K562 (cell line): Measurements from ENCODE around the gene RNF32. TPM values are rescaled to one million over a fixed set of nuclear protein-coding genes. Genes with fewer than 3 reads are reported as not detected.

ENCODE experiments used
- NFIC ChIP-seq: fragments of 450-650 bp; IDR thresholded peaks from 2 replicates; pipeline ENCODE4 v1.6.1; 2017; ENCODE audit warnings: mild to moderate bottlenecking, inconsistent platforms
- PTBP1 ChIP-seq: fragments of 200-400 bp; formaldehyde crosslinking; IDR thresholded peaks from 2 replicates; pipeline ENCODE4 v1.6.1; 2017; ENCODE audit warnings: low read depth, low read length
- RAD51 ChIP-seq: fragments of 450-650 bp; IDR thresholded peaks from 2 replicates; pipeline ENCODE4 v1.7.1; 2016; ENCODE audit warnings: low read depth, mild to moderate bottlenecking, borderline replicate concordance
- RREB1 ChIP-seq: fragments of 250-450 bp; sonication (Bioruptor Pico); IDR thresholded peaks from 2 replicates; pipeline ENCODE4 v1.4.0; 2020
- SMARCA4 ChIP-seq: fragments of 450-650 bp; IDR thresholded peaks from 2 replicates; pipeline ENCODE4 v1.6.1; 2016
- SRF ChIP-seq, 2 experiments: fragments of 250-450, 450-650 bp in 1 of 2; sonication (Bioruptor Pico) in 1 of 2; sonication (generic) in 1 of 2; formaldehyde crosslinking; IDR thresholded peaks; 2 replicates each; pipeline versions ENCODE4 v1.5.0 to v1.5.1; 2020 to 2022; ENCODE audit warnings: mild to moderate bottlenecking in 1 of 2, missing genetic modification reagents in 1 of 2
- TCF15 ChIP-seq: fragments of 250-450 bp; sonication (Bioruptor Pico); IDR thresholded peaks from 2 replicates; pipeline ENCODE4 v1.8.0; 2022; ENCODE audit warnings: moderate library complexity, mild to moderate bottlenecking, inconsistent platforms
- ZBTB7A ChIP-seq: IDR thresholded peaks from 2 replicates; pipeline ENCODE4 v1.6.1; 2011; ENCODE audit warnings: low read depth, mild to moderate bottlenecking, low read length, moderate library complexity, borderline replicate concordance; ENCODE audit not compliant: control insufficient read depth
- ZFP1 ChIP-seq: fragments of 450-650 bp; formaldehyde crosslinking; IDR thresholded peaks from 2 replicates; pipeline ENCODE4 v1.4.0; 2020; ENCODE audit warnings: mild to moderate bottlenecking, mixed read lengths
- ZFP30 ChIP-seq: fragments of 250-450 bp; sonication (Bioruptor Pico); IDR thresholded peaks from 2 replicates; pipeline ENCODE4 v1.8.0; 2022; ENCODE audit warnings: moderate library complexity, mild to moderate bottlenecking, inconsistent platforms, borderline replicate concordance
- polyA plus RNA-seq, 8 experiments: library from polyadenylated mRNA; depleted of rRNA in 4 of 8; stranded (reverse) in 5 of 8; unstranded in 3 of 8; fragments of >200 nt; fragmentation: Nextera tagmentation in 2 of 8; fragmentation: Illumina TruSeq in 1 of 8; extraction: Ambion mirVana in 2 of 8; extraction: Trizol in 1 of 8; gene quantifications; 2 replicates each; pipeline versions ENCODE4 v1.2.1 to v1.2.3, GENCODE V29; 2011 to 2014; ENCODE audit warnings: inconsistent platforms in 1 of 8, missing spikeins in 1 of 8
- total RNA-seq, 7 experiments: library from RNA; depleted of rRNA in 6 of 7; stranded (reverse); fragments of >200 nt in 6 of 7; fragmentation: Illumina TruSeq in 2 of 7; extraction: Trizol in 2 of 7; gene quantifications; 2 replicates each; pipeline versions ENCODE4 v1.2.1 to v1.2.3, GENCODE V29; 2011 to 2021; ENCODE audit warnings: low replicate concordance in 1 of 7

The RNF32 gene
- total and polyA plus RNA-seq, 9 of the 15 experiments (the other 6 are each of a cell fraction or from before 2014, with no cell fraction given): 2.6 to 7.0 (median 4.6) TPM

- TF ChIP-seq RREB1: no peak
- no peak for TF ChIP-seq NFIC
- no peak for TF ChIP-seq RAD51
- no peak for TF ChIP-seq SMARCA4
- TF ChIP-seq TCF15 (CRISPR knock-in tag): no peak
- no peak for TF ChIP-seq ZFP30 (CRISPR knock-in tag)
- no peak for TF ChIP-seq ZFP1 (CRISPR knock-in tag)
- TF ChIP-seq SRF (CRISPR knock-in tag; IDR thresholded peaks at IDR 0.05): no peak
- TF ChIP-seq ZBTB7A: no peak
- TF ChIP-seq PTBP1: no peak
Measured at GRCh38 chr7:156594283-156595080, 46.1 kb upstream of the RNF32 start (continued).
